CD4-positive, alpha-beta T cell treated with Interleukin-2 at 100 ng/mL for 4 hours (primary cell): ENCODE data around the gene C5AR2.
"Not testable (repeated sequence)": the region's sequence is repeated elsewhere in the genome, so short reads cannot be mapped to it uniquely, and the experiment has no call there.

Experiments used
- DNase-seq: peaks from one replicate; pipeline ENCODE4 v3.0.0-alpha.2; 2020; ENCODE audit warnings: low spot score

C5AR2 gene

DNA sequence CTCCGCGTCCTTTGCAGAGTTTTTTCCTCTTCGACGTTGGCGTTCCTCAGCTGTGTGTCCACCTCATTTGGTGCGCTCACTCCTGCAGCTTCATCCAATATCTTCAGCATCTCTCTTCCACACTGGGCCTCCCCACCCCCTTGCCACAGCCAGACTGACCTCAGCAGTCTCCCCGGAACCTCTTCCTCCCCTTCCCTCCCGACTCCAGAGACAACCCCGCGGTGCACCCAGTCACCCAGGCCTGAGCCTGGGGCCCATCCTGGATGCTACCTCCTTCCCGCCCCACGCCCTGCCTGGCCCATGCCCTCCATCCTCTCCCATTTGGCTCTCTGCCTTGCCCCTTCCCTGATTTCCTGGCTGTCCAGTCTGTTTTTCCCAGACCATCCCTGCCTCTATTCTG is 8.1 kb upstream of the C5AR2 start:
- DNase-seq = no peak

GRCh38 chr19:47324502-47324901 is 7.5 kb upstream of the C5AR2 start:
- no peak for DNase-seq

- DNase-seq = no peak
Observed at GRCh38 chr19:47330466-47330869, 1.5 kb upstream of the C5AR2 start.

GRCh38 chr19:47331490-47331889 is 485 bp upstream of the C5AR2 start:
- DNase-seq = no peak

GRCh38 chr19:47336765-47337718 is 5.1 kb downstream of the C5AR2 start:
- peak; percentile 14 for DNase-seq

- DNase-seq = no peak
Observed at GRCh38 chr19:47339196-47339880, 7.4 kb downstream of the C5AR2 start.

DNA sequence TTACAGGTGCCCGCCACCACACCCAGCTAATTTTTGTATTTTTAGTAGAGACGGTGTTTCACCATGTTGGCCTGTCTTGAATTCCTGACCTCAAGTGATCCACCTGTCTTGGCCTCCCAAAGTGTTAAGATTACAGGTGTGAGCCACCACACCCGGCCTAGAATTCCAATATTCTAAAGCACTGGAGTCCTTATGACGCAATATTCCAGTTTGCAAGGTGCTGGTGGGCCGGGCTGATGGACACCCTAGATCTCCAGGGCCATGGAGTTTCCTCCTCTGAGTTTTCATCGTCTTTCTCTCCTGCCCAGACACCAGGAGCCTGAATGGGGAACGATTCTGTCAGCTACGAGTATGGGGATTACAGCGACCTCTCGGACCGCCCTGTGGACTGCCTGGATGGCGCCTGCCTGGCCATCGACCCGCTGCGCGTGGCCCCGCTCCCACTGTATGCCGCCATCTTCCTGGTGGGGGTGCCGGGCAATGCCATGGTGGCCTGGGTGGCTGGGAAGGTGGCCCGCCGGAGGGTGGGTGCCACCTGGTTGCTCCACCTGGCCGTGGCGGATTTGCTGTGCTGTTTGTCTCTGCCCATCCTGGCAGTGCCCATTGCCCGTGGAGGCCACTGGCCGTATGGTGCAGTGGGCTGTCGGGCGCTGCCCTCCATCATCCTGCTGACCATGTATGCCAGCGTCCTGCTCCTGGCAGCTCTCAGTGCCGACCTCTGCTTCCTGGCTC is 8.7 kb downstream of the C5AR2 start:
- no peak for DNase-seq

GRCh38 chr19:47341734-47342133 is 9.8 kb downstream of the C5AR2 start:
- DNase-seq = no peak

DNA sequence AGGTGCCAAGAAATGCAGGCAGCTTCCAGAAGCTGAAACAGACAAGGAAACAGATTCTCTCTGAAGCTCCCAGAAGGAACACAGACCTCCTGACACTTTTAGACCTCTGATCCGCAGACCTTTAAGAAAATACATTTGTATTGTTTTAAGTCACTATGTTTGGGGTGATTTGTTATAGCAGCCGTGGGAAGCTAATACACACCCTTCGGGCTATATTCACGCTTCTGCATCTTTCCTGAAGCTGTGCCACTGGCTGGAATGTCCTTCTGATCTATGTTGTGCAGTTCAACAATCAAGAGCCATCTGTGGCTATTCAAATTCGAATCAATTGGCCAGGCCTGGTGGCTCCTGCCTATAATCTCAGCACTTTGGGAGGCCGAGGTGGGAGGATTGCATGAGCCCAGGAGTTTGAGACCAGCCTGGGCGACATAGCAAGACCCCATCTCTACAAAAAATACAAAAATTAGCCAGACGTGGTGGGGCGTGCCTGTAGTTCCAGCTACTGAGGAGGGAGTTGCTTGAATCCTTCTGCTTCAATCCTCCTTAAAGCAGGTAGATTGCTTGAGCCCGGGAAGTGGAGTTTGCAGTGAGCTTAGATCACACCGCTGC is 11.3 kb downstream of the C5AR2 start:
- no peak for DNase-seq

DNA sequence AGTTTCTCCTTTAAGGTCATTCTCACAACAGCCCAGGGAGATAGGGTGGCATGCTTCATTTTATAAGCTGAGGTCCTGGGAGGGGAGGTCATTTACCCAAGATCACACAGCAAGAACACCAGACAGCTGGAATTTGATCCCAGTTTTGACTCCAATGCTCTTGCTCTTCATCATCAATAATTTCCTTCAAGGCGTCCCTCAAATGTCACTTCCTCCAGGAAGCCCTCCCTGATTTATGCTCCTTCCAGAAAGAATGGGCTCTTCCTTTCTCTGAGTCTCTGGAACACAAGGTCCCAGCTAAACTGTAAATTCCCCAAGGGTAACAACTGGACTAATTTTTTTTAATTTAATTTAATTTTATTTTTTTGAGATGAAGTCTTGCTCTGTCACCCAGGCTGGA is 12.4 kb downstream of the C5AR2 start:
- DNase-seq = no peak

- DNase-seq = not testable (repeated sequence)
Observed at GRCh38 chr19:47346024-47346423, 14.0 kb downstream of the C5AR2 start.

DNA sequence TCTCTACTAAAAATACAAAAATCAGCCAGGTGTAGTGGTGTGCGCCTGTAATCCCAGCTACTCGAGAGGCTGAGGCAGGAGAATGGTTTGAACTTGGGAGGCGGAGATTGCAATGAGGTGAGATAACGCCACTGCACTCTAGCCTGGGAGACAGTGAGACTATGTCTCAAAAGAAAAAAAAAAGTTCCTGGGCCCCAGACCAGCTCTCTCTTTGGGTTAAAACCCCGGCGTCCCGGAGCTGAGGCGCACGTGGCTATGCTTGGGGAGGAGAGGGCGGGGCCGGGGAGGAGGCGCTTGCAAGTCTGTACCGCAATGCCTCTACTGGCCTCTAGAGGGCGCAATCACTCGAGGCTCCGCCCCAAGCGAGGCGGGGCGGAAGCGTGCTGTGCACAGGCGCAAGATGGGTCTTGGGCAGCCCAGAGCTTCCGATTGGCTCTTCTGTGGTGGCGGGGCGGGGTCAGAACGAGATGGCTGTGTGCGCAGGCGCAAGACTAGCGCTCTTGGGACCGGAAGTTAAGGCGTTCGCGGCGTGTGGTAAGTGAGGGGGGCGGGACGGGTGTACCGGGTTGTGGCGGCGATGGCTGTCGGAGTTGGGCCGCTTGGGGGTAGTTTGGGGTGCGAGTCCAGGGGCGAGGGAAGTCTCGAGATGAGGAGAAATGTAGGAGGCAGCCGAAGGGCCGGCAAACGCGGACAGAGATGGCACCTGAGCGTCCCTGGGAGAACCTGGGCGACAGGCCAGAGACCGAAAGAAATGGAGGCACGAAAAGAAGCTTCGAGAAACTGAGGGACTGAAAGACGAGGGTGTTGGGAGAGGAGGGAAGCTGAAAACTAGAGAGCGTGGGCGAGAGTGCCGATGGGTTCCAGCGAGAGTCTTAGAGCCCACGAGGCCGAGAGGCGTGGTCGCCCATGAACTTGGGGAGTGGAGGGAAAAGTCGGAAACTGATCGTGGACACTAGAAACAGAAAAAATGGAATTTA is 17.1 kb downstream of the C5AR2 start, which contains the start of gene DHX34:
Gene DHX34, plus strand, starts transcription at position 497 of the 977 bp plus-strand sequence. CDS start 3,716 bp downstream, outside the sequence.
- peak; percentile 100 for DNase-seq

DNA sequence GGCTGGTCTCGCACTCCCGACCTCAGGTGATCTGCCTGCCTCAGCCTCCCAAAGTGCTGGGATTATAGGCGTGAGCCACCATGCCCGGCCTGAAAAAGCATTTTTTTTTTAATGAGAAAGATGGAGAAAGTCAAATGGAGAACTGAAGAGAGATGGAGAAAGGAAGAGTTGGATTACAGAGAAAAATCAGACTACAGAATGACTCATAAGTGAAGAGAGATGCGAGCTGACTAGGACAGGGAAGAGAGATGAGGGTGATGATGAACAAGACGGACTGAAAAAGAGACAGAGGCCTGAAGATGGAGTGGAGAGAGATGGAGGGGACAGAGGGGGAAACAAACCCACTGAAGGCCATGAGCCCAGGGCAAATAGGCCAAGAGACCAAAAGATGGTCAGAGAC is 18.7 kb downstream of the C5AR2 start:
- DNase-seq = no peak

GRCh38 chr19:47351548-47351947 is 19.6 kb downstream of the C5AR2 start:
- DNase-seq = peak; percentile 13

DNA sequence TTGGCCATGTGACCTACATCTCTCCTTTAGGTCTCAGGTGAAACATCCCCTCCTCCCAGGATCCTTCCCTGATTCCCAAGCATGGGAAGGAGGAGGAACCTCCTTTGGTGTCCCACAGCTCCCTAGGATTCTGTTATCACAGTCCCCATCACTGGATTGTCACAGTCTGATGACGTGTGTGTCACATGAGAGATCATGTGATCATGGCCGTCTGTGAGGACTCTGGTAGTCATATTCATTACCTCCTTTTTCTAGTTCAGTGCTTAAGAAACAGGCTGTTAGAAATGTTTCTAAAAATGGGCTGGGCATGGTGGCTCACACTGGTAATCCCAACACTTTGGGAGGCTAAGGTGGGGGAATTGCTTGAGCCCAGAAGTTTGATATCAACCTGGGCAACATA is 20.1 kb downstream of the C5AR2 start:
- no peak for DNase-seq

GRCh38 chr19:47353307-47353712 is 21.3 kb downstream of the C5AR2 start:
- DNase-seq = no peak

- no peak for DNase-seq
Observed at GRCh38 chr19:47356900-47357299, 24.9 kb downstream of the C5AR2 start.

DNA sequence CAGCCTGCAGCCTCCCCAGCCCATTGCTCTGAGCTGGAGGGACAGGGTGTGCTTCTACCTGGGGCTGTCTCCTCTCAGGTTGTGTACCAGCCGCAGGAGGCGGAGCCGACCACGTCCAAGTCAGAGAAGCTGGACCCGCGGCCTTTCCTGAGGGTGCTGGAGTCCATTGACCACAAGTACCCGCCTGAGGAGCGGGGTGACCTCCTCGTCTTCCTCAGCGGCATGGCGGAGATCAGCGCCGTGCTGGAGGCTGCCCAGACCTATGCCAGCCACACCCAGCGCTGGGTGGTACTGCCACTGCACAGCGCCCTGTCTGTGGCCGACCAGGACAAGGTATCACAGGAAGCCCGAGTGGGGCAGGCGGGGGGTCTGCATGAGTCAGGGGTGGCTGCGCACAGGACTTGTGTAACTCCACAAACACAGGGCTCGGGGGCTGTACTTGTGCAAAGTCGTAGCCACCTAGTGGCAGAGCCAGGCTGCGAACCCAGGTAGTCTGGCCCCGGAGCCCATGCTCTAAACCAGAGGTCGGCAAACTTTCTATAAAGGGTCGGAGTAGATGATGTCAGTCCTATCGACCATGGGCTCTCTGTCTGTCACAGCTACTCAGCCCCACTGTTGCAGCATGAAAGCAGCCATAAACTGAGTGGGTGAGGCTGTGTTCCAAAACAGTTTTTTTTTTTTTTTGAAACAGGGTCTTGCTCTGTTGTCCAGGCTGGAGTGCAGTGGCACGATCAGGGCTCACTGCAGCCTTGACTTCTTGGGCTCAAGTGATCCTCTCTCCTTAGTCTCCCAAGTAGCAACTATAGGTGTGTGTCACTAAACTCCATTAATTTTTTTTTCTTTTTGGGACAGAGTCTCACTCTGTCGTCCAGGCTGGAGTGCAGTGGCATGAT is 26.1 kb downstream of the C5AR2 start:
- DNase-seq = no peak

DNA sequence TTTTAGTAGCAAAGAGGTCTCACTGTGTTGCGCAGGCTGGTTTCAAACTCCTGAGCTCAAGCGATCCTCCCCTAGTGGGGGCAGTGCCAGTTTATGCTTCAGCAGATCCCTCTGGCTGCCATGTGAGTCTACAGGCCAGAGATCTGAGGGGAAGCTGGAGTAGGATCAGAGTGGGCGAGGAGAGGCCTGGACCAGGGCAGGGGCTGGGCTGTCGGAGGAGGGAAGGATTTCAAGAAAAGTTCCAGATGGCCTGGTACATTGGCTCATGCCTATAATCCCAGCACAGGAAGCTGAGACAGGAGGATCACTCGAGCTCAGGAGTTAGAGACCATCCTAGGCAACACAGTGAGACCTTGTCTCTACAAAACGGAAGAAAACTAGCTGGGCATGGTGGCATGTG is 27.0 kb downstream of the C5AR2 start:
- no peak for DNase-seq

DNA sequence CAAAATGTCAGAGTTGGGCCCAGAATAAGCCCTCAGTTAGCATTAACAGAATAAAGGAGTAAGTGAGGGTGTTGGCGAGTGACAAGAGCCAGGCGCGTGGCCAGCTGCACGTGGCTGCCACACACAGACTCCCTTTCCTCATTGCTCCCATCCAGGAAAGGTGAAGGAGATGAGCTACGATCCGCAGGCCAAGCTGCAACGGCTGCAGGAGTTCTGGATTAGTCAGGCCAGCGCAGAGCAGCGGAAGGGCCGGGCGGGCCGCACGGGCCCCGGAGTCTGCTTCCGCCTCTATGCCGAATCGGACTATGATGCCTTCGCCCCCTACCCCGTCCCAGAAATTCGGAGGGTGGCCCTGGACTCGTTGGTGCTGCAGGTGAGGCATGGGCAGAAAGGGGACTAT is 30.3 kb downstream of the C5AR2 start:
- DNase-seq = no peak
